ENCODE results near the gene CDK5RAP1.

GRCh38 chr20:33316343-33316742 lies 85.0 kb downstream of the CDK5RAP1 start:
- no peak for TF ChIP-seq POLR2A (IDR thresholded peaks at IDR 0.05)
- TF ChIP-seq CTCF (IDR thresholded peaks at IDR 0.05): no peak
